GM23248 (cell line): Measurements from ENCODE around the gene NPAS3.

Experiments used
- EZH2 ChIP-seq: fragments of 200-600 bp; sonication (generic); IDR thresholded peaks from 2 replicates; pipeline ENCODE4 v1.6.1; 2018; ENCODE audit warnings: antibody characterized with exemption, mild to moderate bottlenecking; ENCODE audit not compliant: insufficient read depth, poor library complexity, severe bottlenecking
- EZH2phosphoT487 ChIP-seq: fragments of 200-600 bp; sonication (generic); IDR thresholded peaks from 2 replicates; pipeline ENCODE4 v1.6.1; 2018; ENCODE audit warnings: antibody characterized with exemption, moderate library complexity, mild to moderate bottlenecking, low read depth; ENCODE audit not compliant: insufficient read depth

DNA sequence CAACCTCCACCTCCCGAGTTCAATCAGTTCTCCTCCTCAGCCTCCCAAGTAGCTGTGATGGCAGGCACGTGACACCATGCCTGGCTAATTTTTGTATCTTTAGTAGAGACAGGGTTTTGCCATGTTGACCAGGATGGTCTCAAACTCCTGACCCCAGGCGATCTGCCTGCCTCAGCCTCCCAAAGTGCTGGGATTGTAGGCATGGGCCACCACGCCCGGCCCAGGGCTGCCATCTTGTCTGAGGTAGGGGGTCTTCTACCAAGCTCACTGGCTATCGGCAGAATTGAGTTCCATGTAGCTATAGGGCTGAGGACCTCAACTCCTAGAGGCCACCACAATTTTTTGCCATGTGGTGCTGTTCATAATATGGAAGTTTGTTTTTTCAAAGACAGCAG lies 896.6 kb downstream of the NPAS3 start:
- TF ChIP-seq EZH2 (no peak), EZH2phosphoT487 (no peak)
